Neuronal stem cell (in vitro differentiated cells): Measurements from ENCODE around the gene CAPN1.

Experiments used
- DNase-seq: peaks from one replicate; pipeline ENCODE4 v3.0.0-alpha.2; 2013; ENCODE audit warnings: low spot score
- H2AFZ ChIP-seq: one replicate; pipeline ENCODE4 v1.6.1; 2013; ENCODE audit warnings: mild to moderate bottlenecking, low read length, inconsistent platforms
- H2AK5ac ChIP-seq: 2 replicates; pipeline ENCODE4 v1.6.1; 2013; ENCODE audit warnings: low read depth, mild to moderate bottlenecking, inconsistent platforms, low read length, moderate library complexity, mixed read lengths
- H2BK120ac ChIP-seq: 2 replicates; pipeline ENCODE4 v1.6.1; 2013; ENCODE audit warnings: low read depth, mild to moderate bottlenecking, inconsistent platforms, low read length, moderate library complexity, mixed read lengths
- H2BK12ac ChIP-seq: one replicate; pipeline ENCODE4 v1.6.1; 2013; ENCODE audit warnings: low read length, inconsistent platforms
- H2BK15ac ChIP-seq: 2 replicates; pipeline ENCODE4 v1.6.1; 2013; ENCODE audit warnings: mild to moderate bottlenecking, low read length, inconsistent platforms, mixed read lengths
- H2BK5ac ChIP-seq: one replicate; pipeline ENCODE4 v1.6.1; 2013; ENCODE audit warnings: inconsistent platforms, mild to moderate bottlenecking, low read length, moderate library complexity
- H3K14ac ChIP-seq: one replicate; pipeline ENCODE4 v1.6.1; 2013; ENCODE audit warnings: low read length, inconsistent platforms
- H3K18ac ChIP-seq: 2 replicates; pipeline ENCODE4 v1.6.1; 2013; ENCODE audit warnings: low read length, inconsistent platforms
- H3K23ac ChIP-seq: 2 replicates; pipeline ENCODE4 v1.6.1; 2013; ENCODE audit warnings: low read depth, mild to moderate bottlenecking, mixed read lengths, low read length, inconsistent platforms; ENCODE audit not compliant: poor library complexity
- H3K27ac ChIP-seq: replicated peaks from 3 replicates; pipeline ENCODE4 v1.5.1; 2013; ENCODE audit warnings: low read length, inconsistent platforms
- H3K27me3 ChIP-seq, 3 experiments: 2 replicates each; pipeline ENCODE4 v1.6.1; 2013; ENCODE audit warnings: low read length in 3 of 3, mild to moderate bottlenecking in 2 of 3, inconsistent platforms in 1 of 3, low read depth in 1 of 3, mixed read lengths in 1 of 3, moderate library complexity in 1 of 3; ENCODE audit not compliant: control insufficient read depth in 3 of 3, insufficient read depth in 3 of 3
- H3K36me3 ChIP-seq, 2 donors: replicated peaks in 1 of 2; 2 replicates each; pipeline ENCODE4 v1.6.1; 2013; ENCODE audit warnings: low read length in 2 of 2; ENCODE audit not compliant: control insufficient read depth in 2 of 2, insufficient read depth in 2 of 2
- H3K4ac ChIP-seq: 2 replicates; pipeline ENCODE4 v1.6.1; 2013; ENCODE audit warnings: inconsistent platforms, mild to moderate bottlenecking, low read length, moderate library complexity
- H3K4me1 ChIP-seq, 2 donors: 1 replicate in 1 of 2; 2 replicates in 1 of 2; pipeline ENCODE4 v1.6.1; 2013; ENCODE audit warnings: low read length in 2 of 2, low read depth in 1 of 2; ENCODE audit not compliant: control insufficient read depth in 2 of 2, insufficient read depth in 1 of 2
- H3K4me2 ChIP-seq: one replicate; pipeline ENCODE4 v1.6.1; 2013; ENCODE audit warnings: mild to moderate bottlenecking, low read length, inconsistent platforms; ENCODE audit not compliant: insufficient read depth, poor library complexity, severe bottlenecking
- H3K4me3 ChIP-seq, 2 donors: 2 replicates each; pipeline ENCODE4 v1.5.1; 2013; ENCODE audit warnings: low read length in 2 of 2, mild to moderate bottlenecking in 2 of 2, inconsistent platforms in 1 of 2, moderate library complexity in 1 of 2
- H3K79me1 ChIP-seq: one replicate; pipeline ENCODE4 v1.6.1; 2013; ENCODE audit warnings: low read depth, mild to moderate bottlenecking, inconsistent platforms, low read length, moderate library complexity
- H3K9ac ChIP-seq: one replicate; pipeline ENCODE4 v1.6.1; 2013; ENCODE audit warnings: mild to moderate bottlenecking, low read depth, low read length, inconsistent platforms; ENCODE audit not compliant: poor library complexity
- H3K9me3 ChIP-seq, 2 donors: replicated peaks in 1 of 2; 2 replicates each; pipeline versions ENCODE3 to v1.6.1; 2013; ENCODE audit warnings: low read length in 2 of 2, mild to moderate bottlenecking in 2 of 2, inconsistent platforms in 1 of 2, low read depth in 1 of 2, mixed read lengths in 1 of 2, moderate library complexity in 1 of 2; ENCODE audit not compliant: control insufficient read depth in 2 of 2, insufficient read depth in 1 of 2
- H4K8ac ChIP-seq: one replicate; pipeline ENCODE4 v1.6.1; 2013; ENCODE audit warnings: low read depth, mild to moderate bottlenecking, inconsistent platforms, low read length, moderate library complexity
- H4K91ac ChIP-seq: one replicate; pipeline ENCODE4 v1.6.1; 2013; ENCODE audit warnings: low read length, low read depth, mild to moderate bottlenecking, inconsistent platforms; ENCODE audit not compliant: poor library complexity
- WGBS, 2 donors: extraction: QIAGEN DNeasy Blood & Tissue Kit; methylation state at CpG; one replicate each; pipeline ENCODE4 v1.1.7; 2013; ENCODE audit warnings: missing lambda C conversion rate in 2 of 2, mixed read lengths in 1 of 2; ENCODE audit not compliant: insufficient read length in 2 of 2, insufficient replicate concordance in 1 of 2; ENCODE audit errors: extremely low coverage in 2 of 2; 5-methylcytosine and 5-hydroxymethylcytosine counted together

CAPN1 gene

DNA sequence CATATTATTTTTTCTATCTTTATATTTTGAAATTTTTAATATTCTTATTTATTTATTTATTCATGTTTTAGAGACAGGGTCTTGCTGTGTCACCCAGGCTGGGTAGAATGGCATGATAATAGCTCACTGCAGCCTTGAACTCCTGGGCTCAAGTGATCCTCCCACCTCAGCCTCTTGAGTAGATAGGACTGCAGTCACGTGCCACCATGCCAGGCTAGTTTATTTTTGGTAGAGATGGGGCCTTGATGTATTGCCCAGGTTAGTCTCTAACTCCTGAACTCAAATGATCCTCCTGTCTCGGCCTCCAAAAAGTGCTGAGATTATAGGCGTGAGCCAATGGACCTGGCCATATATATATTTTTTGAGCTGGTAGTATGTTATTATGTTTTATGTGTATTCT lies 14.1 kb upstream of the CAPN1 start:
- no peak overlapping the region for H4K91ac ChIP-seq
- H3K23ac ChIP-seq = no peak overlapping the region
- H3K4ac ChIP-seq = no peak overlapping the region
- H3K4me3 ChIP-seq = no peak overlapping the region
- no peak overlapping the region for H4K8ac ChIP-seq
- no peak for DNase-seq
- no peak overlapping the region for H3K14ac ChIP-seq
- H3K4me1 ChIP-seq = no peaks in the 10 kb centered on the region
- H3K27me3 ChIP-seq = no peaks in the 10 kb centered on the region
- no peak overlapping the region for H2BK120ac ChIP-seq
- no peak overlapping the region for H2BK12ac ChIP-seq
- H2AK5ac ChIP-seq = no peak overlapping the region
- H2AFZ ChIP-seq = no peak overlapping the region
- H3K36me3 ChIP-seq = no peaks in the 10 kb centered on the region
- no peaks in the 10 kb centered on the region for H3K9me3 ChIP-seq
- H3K9ac ChIP-seq = no peak overlapping the region
- H2BK15ac ChIP-seq = no peak overlapping the region
- no CpG with 5 or more reads among the region's 3 CpGs for WGBS, 2 donors
- no peaks in the 10 kb centered on the region for H3K79me1 ChIP-seq
- H3K18ac ChIP-seq = no peak overlapping the region
- no peak overlapping the region for H3K27ac ChIP-seq
- no peak overlapping the region for H2BK5ac ChIP-seq
- H3K4me2 ChIP-seq = no peak overlapping the region

DNA sequence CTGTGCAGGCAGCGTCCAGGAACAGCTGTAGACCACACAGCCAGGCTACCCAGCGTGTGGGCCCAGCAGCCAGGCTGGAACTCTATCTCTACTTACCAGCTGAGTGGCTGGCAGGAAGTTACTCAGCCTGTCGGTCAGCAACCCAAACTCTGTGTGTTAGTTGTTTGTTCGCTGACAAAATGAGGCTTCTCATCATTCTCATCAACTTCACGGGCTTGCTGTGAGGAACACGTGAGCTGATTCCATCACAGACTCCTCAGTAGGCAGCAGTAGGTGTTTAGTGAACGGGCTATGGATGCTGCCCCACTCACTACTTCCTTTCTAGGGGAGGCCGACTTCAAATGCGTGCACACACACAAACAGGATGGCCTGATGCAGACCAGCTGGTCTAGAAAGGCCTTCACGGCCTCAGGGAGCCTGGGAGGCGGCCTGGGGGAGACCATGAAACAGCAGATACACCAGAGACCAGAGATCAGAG lies 12.5 kb upstream of the CAPN1 start:
- H3K27me3 ChIP-seq = no peaks in the 10 kb centered on the region
- no CpG with 5 or more reads among the region's 11 CpGs for WGBS, 2 donors
- peak overlapping the region; percentile 82 for H2AFZ ChIP-seq
- no peak for DNase-seq
- H2BK120ac ChIP-seq = no peak overlapping the region
- no peak overlapping the region for H3K14ac ChIP-seq
- H3K18ac ChIP-seq = no peak overlapping the region
- H2BK15ac ChIP-seq = no peak overlapping the region
- H3K9me3 ChIP-seq = no peaks in the 10 kb centered on the region
- H2BK12ac ChIP-seq = no peak overlapping the region
- H3K36me3 ChIP-seq = no peaks in the 10 kb centered on the region
- H2BK5ac ChIP-seq = no peak overlapping the region
- no peak overlapping the region for H3K4ac ChIP-seq
- H3K9ac ChIP-seq = no peak overlapping the region
- no peak overlapping the region for H4K91ac ChIP-seq
- no peak overlapping the region for H2AK5ac ChIP-seq
- no peak overlapping the region for H3K23ac ChIP-seq
- no peaks in the 10 kb centered on the region for H3K79me1 ChIP-seq
- no peak overlapping the region for H3K27ac ChIP-seq
- H3K4me1 ChIP-seq = no peaks in the 10 kb centered on the region
- H4K8ac ChIP-seq = no peak overlapping the region
- peak overlapping the region in 1 of 2 donors; percentile 35 for H3K4me3 ChIP-seq
- no peak overlapping the region for H3K4me2 ChIP-seq

DNA sequence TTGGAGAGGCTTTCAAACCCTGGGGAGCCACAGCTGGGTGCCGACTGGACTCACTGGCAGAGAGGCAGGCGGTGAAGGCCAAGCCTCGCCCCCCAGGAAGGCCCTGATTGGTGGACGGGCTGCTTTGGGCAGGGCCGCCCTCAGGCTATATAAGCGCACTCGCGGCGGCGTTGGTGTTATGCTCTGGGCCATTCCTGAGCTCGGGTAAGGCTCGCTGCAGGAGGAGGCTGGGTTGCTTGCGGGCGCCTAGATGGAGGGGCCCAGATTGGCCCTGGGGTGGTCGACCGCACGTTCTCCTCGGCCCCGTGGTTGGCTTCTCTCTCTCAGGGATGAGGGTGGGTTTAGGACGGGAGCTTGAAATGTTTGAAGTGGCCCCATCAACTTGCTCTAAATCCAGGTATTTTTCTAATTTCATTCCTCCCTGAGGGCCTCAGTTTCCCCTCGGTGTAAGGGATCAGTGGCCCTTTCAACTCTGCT lies 11.6 kb upstream of the CAPN1 start, which contains the start of gene SPDYC:
SPDYC (plus strand) TSS at position 176 of the 477 bp plus-strand sequence. CDS start 1,125 bp downstream, outside the sequence.
- WGBS, 2 donors = no CpG with 5 or more reads among the region's 21 CpGs
- peak within 1 kb of the TSS; percentile 34 for H3K23ac ChIP-seq
- no peak within 1 kb of the TSS for H2BK12ac ChIP-seq
- peak within 1 kb of the TSS in 1 of 2 donors; percentile 35 for H3K4me3 ChIP-seq
- H2BK120ac ChIP-seq = no peak within 1 kb of the TSS
- no peak within 1 kb of the TSS for H2BK5ac ChIP-seq
- H4K8ac ChIP-seq = no peak within 1 kb of the TSS
- no peak within 1 kb of the TSS for H4K91ac ChIP-seq
- H3K79me1 ChIP-seq = no peaks in the 10 kb centered on the region
- H3K27ac ChIP-seq = no peak within 1 kb of the TSS
- no peaks in the 10 kb centered on the region for H3K4me1 ChIP-seq
- H2AK5ac ChIP-seq = no peak within 1 kb of the TSS
- peak within 1 kb of the TSS; percentile 82 for H2AFZ ChIP-seq
- no peak within 1 kb of the TSS for H3K4ac ChIP-seq
- H2BK15ac ChIP-seq = no peak within 1 kb of the TSS
- no peak for DNase-seq
- no peak within 1 kb of the TSS for H3K4me2 ChIP-seq
- H3K27me3 ChIP-seq = no peaks in the 10 kb centered on the region
- peak within 1 kb of the TSS; percentile 67 for H3K18ac ChIP-seq
- H3K9ac ChIP-seq = no peak within 1 kb of the TSS
- no peaks in the 10 kb centered on the region for H3K36me3 ChIP-seq
- H3K14ac ChIP-seq = no peak within 1 kb of the TSS
- H3K9me3 ChIP-seq = no peaks in the 10 kb centered on the region

DNA sequence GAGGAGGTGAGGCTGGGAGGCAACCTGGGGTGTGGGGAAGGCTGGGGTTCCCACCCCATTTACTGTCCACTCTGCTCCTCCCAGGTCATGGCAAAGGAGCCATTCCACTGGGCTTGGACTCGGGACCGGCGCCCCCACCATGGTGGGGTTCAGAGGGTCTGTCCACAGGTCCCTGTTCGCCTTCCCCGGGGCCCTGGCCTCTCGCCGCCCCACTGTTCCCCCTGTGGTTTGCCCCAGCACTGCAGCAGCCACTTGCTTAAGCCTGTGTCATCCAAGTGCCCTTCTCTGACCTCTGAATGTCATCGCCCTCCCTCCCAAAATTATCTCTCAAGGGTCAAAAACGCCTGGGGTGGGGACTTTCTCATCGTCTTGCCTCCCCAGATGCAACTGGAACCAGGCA lies 9.1 kb upstream of the CAPN1 start:
- Histone ChIP-seq H3K4me1 (no peaks in the 10 kb centered on the region), H3K23ac (no peak overlapping the region), H3K27ac (no peak overlapping the region), H4K8ac (no peak overlapping the region), H3K14ac (no peak overlapping the region), H3K36me3 (no peaks in the 10 kb centered on the region), H3K27me3 (no peaks in the 10 kb centered on the region), H2BK15ac (peak overlapping the region; percentile 54), H4K91ac (no peak overlapping the region), H3K9me3 (no peaks in the 10 kb centered on the region), H2BK12ac (no peak overlapping the region), H3K4me3 (no peak overlapping the region), H3K4ac (no peak overlapping the region), H2BK120ac (no peak overlapping the region), H3K79me1 (no peaks in the 10 kb centered on the region), H3K4me2 (no peak overlapping the region), H2AFZ (no peak overlapping the region), H3K9ac (no peak overlapping the region), H2AK5ac (peak overlapping the region; percentile 8), H3K18ac (no peak overlapping the region), H2BK5ac (no peak overlapping the region)
- WGBS, 2 donors = no CpG with 5 or more reads among the region's 10 CpGs
- no peak for DNase-seq
